Measurements from ENCODE around the gene SORCS2.

DNA sequence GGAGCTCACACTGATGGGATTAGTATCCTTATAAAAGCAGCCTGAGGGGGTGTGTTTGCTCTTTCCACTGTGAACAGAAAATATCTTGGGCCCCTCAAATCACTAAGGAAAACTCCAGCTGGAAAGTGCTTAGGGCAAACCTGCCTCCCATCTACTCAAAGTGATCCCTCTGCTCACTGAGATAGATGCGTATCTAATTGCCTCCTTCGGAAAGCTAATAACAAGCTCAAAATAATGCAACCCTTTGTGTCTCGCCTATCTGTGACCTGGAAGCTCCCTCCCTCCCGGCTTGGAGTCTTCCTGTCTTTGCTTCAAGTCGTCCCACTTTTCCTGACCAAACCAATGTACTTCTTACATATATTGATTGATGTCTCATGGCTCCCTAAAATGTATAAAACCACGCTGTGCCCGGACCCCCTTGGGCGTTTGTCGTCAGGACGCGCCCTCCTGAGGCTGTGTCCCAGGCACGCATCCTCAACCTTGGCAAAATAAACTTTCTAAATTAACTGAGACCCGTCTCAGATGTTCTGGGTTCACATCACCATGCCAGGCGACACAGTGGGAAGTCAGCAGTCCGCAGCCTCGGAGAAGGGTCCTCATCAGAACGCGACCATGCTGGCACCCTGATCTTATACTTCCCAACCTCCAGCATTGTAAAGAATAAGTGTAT is 34.1 kb upstream of the SORCS2 start:
- TF ChIP-seq, protein P1, sequence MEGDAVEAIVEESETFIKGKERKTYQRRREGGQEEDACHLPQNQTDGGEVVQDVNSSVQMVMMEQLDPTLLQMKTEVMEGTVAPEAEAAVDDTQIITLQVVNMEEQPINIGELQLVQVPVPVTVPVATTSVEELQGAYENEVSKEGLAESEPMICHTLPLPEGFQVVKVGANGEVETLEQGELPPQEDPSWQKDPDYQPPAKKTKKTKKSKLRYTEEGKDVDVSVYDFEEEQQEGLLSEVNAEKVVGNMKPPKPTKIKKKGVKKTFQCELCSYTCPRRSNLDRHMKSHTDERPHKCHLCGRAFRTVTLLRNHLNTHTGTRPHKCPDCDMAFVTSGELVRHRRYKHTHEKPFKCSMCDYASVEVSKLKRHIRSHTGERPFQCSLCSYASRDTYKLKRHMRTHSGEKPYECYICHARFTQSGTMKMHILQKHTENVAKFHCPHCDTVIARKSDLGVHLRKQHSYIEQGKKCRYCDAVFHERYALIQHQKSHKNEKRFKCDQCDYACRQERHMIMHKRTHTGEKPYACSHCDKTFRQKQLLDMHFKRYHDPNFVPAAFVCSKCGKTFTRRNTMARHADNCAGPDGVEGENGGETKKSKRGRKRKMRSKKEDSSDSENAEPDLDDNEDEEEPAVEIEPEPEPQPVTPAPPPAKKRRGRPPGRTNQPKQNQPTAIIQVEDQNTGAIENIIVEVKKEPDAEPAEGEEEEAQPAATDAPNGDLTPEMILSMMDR (IDR thresholded peaks at IDR 0.05; ENCODE audit: low read depth, low read length, poor library complexity, severe bottlenecking), result no peak
- no peak for TF ChIP-seq EZH2phosphoT487 (IDR thresholded peaks at IDR 0.05; ENCODE audit: borderline replicate concordance, low read length)

All from DOHH2 (cell line).